A549 (cell line): ENCODE results near the gene SLC12A9. TPM values are rescaled to one million over a fixed set of nuclear protein-coding genes. Genes with fewer than 3 reads are reported as not detected.

Experiments used
- ATAC-seq, 2 experiments: fragments of 200-7000 bp in 1 of 2; fragments of >200 bp in 1 of 2; cut with Nextera tagmentation in 1 of 2; cut with Tn5 transposase in 1 of 2; 3 replicates each; pipeline versions ENCODE4 v1.8.0 to v1.9.1; 2018 to 2020; ENCODE audit warnings: mild to moderate bottlenecking in 1 of 2, moderate library complexity in 1 of 2
- CTCF ChIA-PET: fragments of 300-600 bp; sonication (Branson Sonifier 250); formaldehyde crosslinking; extraction: SDS; loops from one replicate; lab custom pipeline; 2021; ENCODE audit warnings: antibody characterized with exemption, inconsistent platforms; lab: Yijun Ruan, JAX
- POLR2A ChIA-PET: fragments of 350-600 bp; formaldehyde crosslinking; extraction: SDS; loops from one replicate; lab custom pipeline; 2021; ENCODE audit warnings: antibody characterized with exemption, inconsistent platforms; lab: Yijun Ruan, JAX
- DNase-seq, 2 experiments: peaks; one replicate each; pipeline versions ENCODE4 v3.0.0 to v3.0.0-alpha.2; 2011 to 2016; ENCODE audit warnings: low read depth in 1 of 2, low spot score in 1 of 2
- FAIRE-seq: peaks from 2 replicates; lab custom pipeline; 2011; peaks lifted over from hg19 to GRCh38; lab: Jason Lieb, UNC
- H3K27ac ChIP-seq, 2 experiments: fragments of >200 bp; sonication (Bioruptor Twin); formaldehyde crosslinking; 3 replicates each; pipeline ENCODE4 v1.5.1; 2016 to 2017
- H3K4me1 ChIP-seq: fragments of >200 bp; sonication (Bioruptor Twin); formaldehyde crosslinking; 3 replicates; pipeline ENCODE4 v1.6.1; 2016
- H3K4me2 ChIP-seq: fragments of >200 bp; sonication (Bioruptor Twin); formaldehyde crosslinking; 3 replicates; pipeline ENCODE4 v1.6.1; 2016
- H3K4me3 ChIP-seq: fragments of >200 bp; sonication (Bioruptor Twin); formaldehyde crosslinking; 3 replicates; pipeline ENCODE4 v1.5.1; 2016
- H3K9me3 ChIP-seq: fragments of >200 bp; sonication (Bioruptor Twin); formaldehyde crosslinking; 3 replicates; pipeline ENCODE4 v1.6.1; 2016
- ESRRA ChIP-seq: fragments of 150-350 bp; IDR thresholded peaks from 2 replicates; pipeline ENCODE4 v1.6.1; 2014; ENCODE audit warnings: mild to moderate bottlenecking, low read length, borderline replicate concordance
- FOSL2 ChIP-seq, 2 experiments: fragments of 450-650 bp in 1 of 2; fragments of >200 bp in 1 of 2; sonication (Bioruptor Twin) in 1 of 2; formaldehyde crosslinking; IDR thresholded peaks; 2 replicates each; pipeline versions ENCODE4 v1.5.0 to v1.6.1; 2016 to 2020; ENCODE audit warnings: mild to moderate bottlenecking in 1 of 2, moderate library complexity in 1 of 2
- FOXS1 ChIP-seq: fragments of 250-450 bp; sonication (Bioruptor Pico); IDR thresholded peaks from 2 replicates; pipeline ENCODE4 v1.5.0; 2020; ENCODE audit warnings: mild to moderate bottlenecking, moderate library complexity
- HEYL ChIP-seq: fragments of 250-450 bp; sonication (Bioruptor Pico); IDR thresholded peaks from 2 replicates; pipeline ENCODE4 v1.8.0; 2021; ENCODE audit warnings: mild to moderate bottlenecking, moderate library complexity
- HOXA7 ChIP-seq: fragments of 250-450 bp; sonication (Bioruptor Pico); IDR thresholded peaks from 2 replicates; pipeline ENCODE4 v1.5.0; 2020; ENCODE audit warnings: mild to moderate bottlenecking, moderate library complexity
- HOXB5 ChIP-seq: fragments of 250-450 bp; sonication (Bioruptor Pico); IDR thresholded peaks from 2 replicates; pipeline ENCODE4 v1.5.0; 2020; ENCODE audit warnings: mild to moderate bottlenecking, moderate library complexity
- KDM1A ChIP-seq: fragments of 200-600 bp; sonication (generic); IDR thresholded peaks from 2 replicates; pipeline ENCODE4 v1.6.1; 2016; ENCODE audit warnings: low read depth, mild to moderate bottlenecking
- NR3C1 ChIP-seq: fragments of >200 bp; sonication (Bioruptor Twin); formaldehyde crosslinking; IDR thresholded peaks from 3 replicates; pipeline ENCODE4 v1.6.1; 2017
- POLR2AphosphoS2 ChIP-seq: conservative IDR thresholded peaks from 2 replicates; pipeline ENCODE4 v1.6.1; 2012; ENCODE audit warnings: low read length, improper control_type of control experiment, inconsistent platforms
- RCOR1 ChIP-seq: fragments of 150-350 bp; IDR thresholded peaks from 2 replicates; pipeline ENCODE4 v1.6.1; 2014; ENCODE audit warnings: antibody characterized with exemption, low read length, low read depth
- RFX5 ChIP-seq: fragments of 450-650 bp; IDR thresholded peaks from 2 replicates; pipeline ENCODE4 v1.7.1; 2014; ENCODE audit warnings: antibody characterized with exemption, mild to moderate bottlenecking, moderate library complexity
- TFCP2L1 ChIP-seq: fragments of 250-450 bp; sonication (Bioruptor Pico); IDR thresholded peaks from 2 replicates; pipeline ENCODE4 v1.5.0; 2021; ENCODE audit warnings: mild to moderate bottlenecking
- TP53 ChIP-seq: fragments of 250-450 bp; sonication (Bioruptor Pico); IDR thresholded peaks from 2 replicates; pipeline ENCODE4 v1.5.0; 2021; ENCODE audit warnings: mild to moderate bottlenecking, moderate library complexity
- ZFP36 ChIP-seq: fragments of 450-650 bp; IDR thresholded peaks from 2 replicates; pipeline ENCODE4 v1.6.1; 2014; ENCODE audit warnings: borderline replicate concordance; ENCODE audit not compliant: partially characterized antibody
- ZSCAN20 ChIP-seq: fragments of 250-450 bp; sonication (Bioruptor Pico); IDR thresholded peaks from 2 replicates; pipeline ENCODE4 v1.8.0; 2022; ENCODE audit warnings: mild to moderate bottlenecking, moderate library complexity
- WGBS: methylation state at CpG from one replicate; pipeline ENCODE4 v1.1.6; 2017; ENCODE audit errors: missing lambda C conversion rate; 5-methylcytosine and 5-hydroxymethylcytosine counted together
- polyA plus RNA-seq, 4 experiments: library from polyadenylated mRNA; depleted of rRNA in 3 of 4; stranded (reverse); fragments of >200 nt; fragmentation: RNase III in 1 of 4; extraction: RNeasy Plus Mini Kit Qiagen cat#74134 plus additional on column Dnase treatment in 1 of 4; gene quantifications; 2 replicates in 3 of 4; 3 replicates in 1 of 4; pipeline ENCODE4 v1.2.3, GENCODE V29; 2011 to 2017
- TF ChIP-seq, protein P1 (sequence below): fragments of >200 bp; sonication (Bioruptor Twin); formaldehyde crosslinking; IDR thresholded peaks from 2 replicates; pipeline ENCODE4 v1.6.1; 2016
- TF ChIP-seq, protein P2 (sequence below): fragments of >200 bp; sonication (Bioruptor Twin); formaldehyde crosslinking; IDR thresholded peaks from 3 replicates; pipeline ENCODE4 v1.5.1; 2016
- TF ChIP-seq, protein P3 (sequence below): IDR thresholded peaks from 2 replicates; pipeline ENCODE4 v1.6.1; 2012; ENCODE audit warnings: low read depth, borderline replicate concordance
- TF ChIP-seq, protein P4 (sequence below): fragments of >200 bp; sonication (Bioruptor Twin); formaldehyde crosslinking; IDR thresholded peaks from 3 replicates; pipeline ENCODE4 v1.6.1; 2016
- TF ChIP-seq, protein P5 (sequence below): fragments of 250-450 bp; sonication (Bioruptor Pico); IDR thresholded peaks from 2 replicates; pipeline ENCODE4 v1.5.0; 2020; ENCODE audit warnings: low read depth, mild to moderate bottlenecking, moderate library complexity

SLC12A9 gene
- polyA plus RNA-seq, 2 of the 4 experiments (the other 2 are of a cell fraction): 6.2 to 13.4 TPM

DNA sequence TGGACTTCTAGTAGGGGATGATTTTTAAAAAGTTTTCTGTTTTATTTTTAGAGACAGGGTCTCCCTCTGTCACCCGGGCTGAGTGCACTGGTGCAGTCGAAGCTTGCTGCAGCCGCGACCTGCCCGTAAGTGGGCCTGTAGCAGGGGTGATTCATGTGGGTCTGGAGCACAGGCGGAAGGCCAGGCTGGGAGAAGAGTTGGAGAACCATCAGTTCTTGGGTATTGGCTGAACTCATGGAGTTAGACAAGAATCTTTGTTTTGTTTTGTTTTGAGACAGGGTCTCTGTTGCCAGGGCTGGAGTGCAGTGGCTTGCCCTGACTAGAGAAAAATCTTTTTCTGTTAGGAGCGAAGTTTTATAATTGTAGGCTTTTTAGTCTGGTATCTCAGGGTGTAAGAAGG lies 28.1 kb downstream of the SLC12A9 start (continued):
- TF ChIP-seq, protein P1, sequence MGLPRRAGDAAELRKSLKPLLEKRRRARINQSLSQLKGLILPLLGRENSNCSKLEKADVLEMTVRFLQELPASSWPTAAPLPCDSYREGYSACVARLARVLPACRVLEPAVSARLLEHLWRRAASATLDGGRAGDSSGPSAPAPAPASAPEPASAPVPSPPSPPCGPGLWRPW: no peak

DNA sequence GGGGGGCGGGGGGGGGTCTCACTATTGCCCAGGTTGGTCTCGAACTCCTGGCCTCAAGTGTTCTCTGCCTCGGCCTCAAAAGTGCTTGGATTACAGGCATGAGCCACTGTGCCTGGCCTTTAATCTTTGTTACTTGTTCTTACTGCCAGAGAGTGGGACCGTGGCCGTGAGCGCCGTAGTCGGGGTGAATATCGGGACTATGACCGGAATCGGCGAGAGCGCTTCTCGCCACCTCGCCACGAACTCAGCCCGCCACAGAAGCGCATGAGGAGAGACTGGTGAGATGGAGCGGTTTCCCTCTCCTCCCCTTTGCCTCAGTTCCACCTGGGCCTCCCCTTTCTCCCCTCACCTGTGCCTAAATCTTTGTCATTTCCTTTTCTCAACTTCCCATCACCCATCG lies 28.6 kb downstream of the SLC12A9 start:
- H3K4me2 ChIP-seq: no peak overlapping the region
- DNase-seq (no peak), ATAC-seq (no peak), FAIRE-seq (no peak)
- ChIA-PET CTCF (interaction anchor here (0.8 kb wide), 1 partner anchor 175 kb away, joined by 3 read pairs; the partner anchor contains the start of gene POP7), POLR2A (interaction anchor here (0.6 kb wide), 1 partner anchor 243 kb away, joined by 5 read pairs; no protein-coding TSS in a partner anchor)
- H3K9me3 ChIP-seq: no peaks in the 10 kb centered on the region
- TF ChIP-seq FOXS1 (CRISPR knock-in tag) (no peak), ZFP36 (no peak), HOXA7 (CRISPR knock-in tag) (no peak)
- TF ChIP-seq, protein P2, sequence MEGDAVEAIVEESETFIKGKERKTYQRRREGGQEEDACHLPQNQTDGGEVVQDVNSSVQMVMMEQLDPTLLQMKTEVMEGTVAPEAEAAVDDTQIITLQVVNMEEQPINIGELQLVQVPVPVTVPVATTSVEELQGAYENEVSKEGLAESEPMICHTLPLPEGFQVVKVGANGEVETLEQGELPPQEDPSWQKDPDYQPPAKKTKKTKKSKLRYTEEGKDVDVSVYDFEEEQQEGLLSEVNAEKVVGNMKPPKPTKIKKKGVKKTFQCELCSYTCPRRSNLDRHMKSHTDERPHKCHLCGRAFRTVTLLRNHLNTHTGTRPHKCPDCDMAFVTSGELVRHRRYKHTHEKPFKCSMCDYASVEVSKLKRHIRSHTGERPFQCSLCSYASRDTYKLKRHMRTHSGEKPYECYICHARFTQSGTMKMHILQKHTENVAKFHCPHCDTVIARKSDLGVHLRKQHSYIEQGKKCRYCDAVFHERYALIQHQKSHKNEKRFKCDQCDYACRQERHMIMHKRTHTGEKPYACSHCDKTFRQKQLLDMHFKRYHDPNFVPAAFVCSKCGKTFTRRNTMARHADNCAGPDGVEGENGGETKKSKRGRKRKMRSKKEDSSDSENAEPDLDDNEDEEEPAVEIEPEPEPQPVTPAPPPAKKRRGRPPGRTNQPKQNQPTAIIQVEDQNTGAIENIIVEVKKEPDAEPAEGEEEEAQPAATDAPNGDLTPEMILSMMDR: no peak
- 97% methylated on average over 20 of the region's 20 CpGs for WGBS
- H3K4me1 ChIP-seq: peaks cover 7% of the 10 kb centered on the region
- no peak overlapping the region for H3K4me3 ChIP-seq
- H3K27ac ChIP-seq: no peak overlapping the region

DNA sequence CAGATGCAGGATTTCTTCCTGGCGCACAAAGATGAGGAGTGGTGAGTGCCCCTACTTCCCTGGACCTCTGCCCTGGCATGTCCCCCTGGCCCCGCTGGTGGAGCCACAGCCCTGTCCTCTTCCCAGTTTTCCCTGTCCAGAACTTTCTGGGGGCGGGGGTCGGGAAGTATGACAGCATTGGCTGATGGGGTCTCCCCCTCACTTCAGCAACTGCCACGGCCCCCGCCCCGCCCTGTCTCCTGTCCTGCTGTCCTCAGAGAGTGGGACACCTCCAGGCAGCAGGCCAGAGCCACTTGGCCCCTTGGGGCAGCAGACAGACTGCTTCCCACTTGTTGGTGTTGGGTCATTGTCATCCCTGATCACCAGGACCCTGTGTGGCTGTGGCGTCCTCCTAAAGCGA lies 29.7 kb downstream of the SLC12A9 start:
- CTCF ChIA-PET: interaction anchor here (0.9 to 1.5 kb wide), 2 partner anchors 12 to 162 kb away, joined by 3 to 4 read pairs; partner anchors contain the start of gene EPO
- ATAC-seq: no peak
- Histone ChIP-seq H3K4me1 (no peaks in the 10 kb centered on the region; the same call in 2 of the 3 replicates), H3K9me3 (no peaks in the 10 kb centered on the region), H3K4me2 (no peak overlapping the region), H3K4me3 (no peak overlapping the region), H3K27ac (peak overlapping the region in 1 of 2 experiments; percentile 24; a peak in 1 of 6 replicates)
- TF ChIP-seq TFCP2L1 (CRISPR knock-in tag) (no peak), HEYL (CRISPR knock-in tag) (no peak), ZFP36 (no peak), NR3C1 (no peak), ESRRA (no peak), POLR2AphosphoS2 (no peak), FOSL2 (IDR thresholded peaks at IDR 0.05) (no peak), FOSL2 (CRISPR knock-in tag; IDR thresholded peaks at IDR 0.05) (no peak), RFX5 (no peak), HOXB5 (CRISPR knock-in tag) (no peak), ZSCAN20 (CRISPR knock-in tag) (no peak), TP53 (CRISPR knock-in tag) (no peak), RCOR1 (no peak), KDM1A (no peak)
- TF ChIP-seq, protein P3, sequence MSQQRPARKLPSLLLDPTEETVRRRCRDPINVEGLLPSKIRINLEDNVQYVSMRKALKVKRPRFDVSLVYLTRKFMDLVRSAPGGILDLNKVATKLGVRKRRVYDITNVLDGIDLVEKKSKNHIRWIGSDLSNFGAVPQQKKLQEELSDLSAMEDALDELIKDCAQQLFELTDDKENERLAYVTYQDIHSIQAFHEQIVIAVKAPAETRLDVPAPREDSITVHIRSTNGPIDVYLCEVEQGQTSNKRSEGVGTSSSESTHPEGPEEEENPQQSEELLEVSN: no peak
- TF ChIP-seq, protein P4, sequence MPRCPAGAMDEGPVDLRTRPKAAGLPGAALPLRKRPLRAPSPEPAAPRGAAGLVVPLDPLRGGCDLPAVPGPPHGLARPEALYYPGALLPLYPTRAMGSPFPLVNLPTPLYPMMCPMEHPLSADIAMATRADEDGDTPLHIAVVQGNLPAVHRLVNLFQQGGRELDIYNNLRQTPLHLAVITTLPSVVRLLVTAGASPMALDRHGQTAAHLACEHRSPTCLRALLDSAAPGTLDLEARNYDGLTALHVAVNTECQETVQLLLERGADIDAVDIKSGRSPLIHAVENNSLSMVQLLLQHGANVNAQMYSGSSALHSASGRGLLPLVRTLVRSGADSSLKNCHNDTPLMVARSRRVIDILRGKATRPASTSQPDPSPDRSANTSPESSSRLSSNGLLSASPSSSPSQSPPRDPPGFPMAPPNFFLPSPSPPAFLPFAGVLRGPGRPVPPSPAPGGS: no peak
- TF ChIP-seq, protein P5, sequence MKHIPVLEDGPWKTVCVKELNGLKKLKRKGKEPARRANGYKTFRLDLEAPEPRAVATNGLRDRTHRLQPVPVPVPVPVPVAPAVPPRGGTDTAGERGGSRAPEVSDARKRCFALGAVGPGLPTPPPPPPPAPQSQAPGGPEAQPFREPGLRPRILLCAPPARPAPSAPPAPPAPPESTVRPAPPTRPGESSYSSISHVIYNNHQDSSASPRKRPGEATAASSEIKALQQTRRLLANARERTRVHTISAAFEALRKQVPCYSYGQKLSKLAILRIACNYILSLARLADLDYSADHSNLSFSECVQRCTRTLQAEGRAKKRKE (CRISPR knock-in tag): no peak
- 93% methylated on average over 9 of the region's 9 CpGs for WGBS
- POLR2A ChIA-PET: no interaction called here
- no peak for FAIRE-seq
- no peak for DNase-seq
